ENCODE results near the gene WDR35. TPM values are rescaled to one million over a fixed set of nuclear protein-coding genes. Genes with fewer than 3 reads are reported as not detected.

The WDR35 gene
- 11.6 to 19.0 TPM (median 15.0 TPM) in 5 replicates for total RNA-seq (2022; extraction: Qiagen RNA extraction; ENCODE audit: low read depth)

DNA sequence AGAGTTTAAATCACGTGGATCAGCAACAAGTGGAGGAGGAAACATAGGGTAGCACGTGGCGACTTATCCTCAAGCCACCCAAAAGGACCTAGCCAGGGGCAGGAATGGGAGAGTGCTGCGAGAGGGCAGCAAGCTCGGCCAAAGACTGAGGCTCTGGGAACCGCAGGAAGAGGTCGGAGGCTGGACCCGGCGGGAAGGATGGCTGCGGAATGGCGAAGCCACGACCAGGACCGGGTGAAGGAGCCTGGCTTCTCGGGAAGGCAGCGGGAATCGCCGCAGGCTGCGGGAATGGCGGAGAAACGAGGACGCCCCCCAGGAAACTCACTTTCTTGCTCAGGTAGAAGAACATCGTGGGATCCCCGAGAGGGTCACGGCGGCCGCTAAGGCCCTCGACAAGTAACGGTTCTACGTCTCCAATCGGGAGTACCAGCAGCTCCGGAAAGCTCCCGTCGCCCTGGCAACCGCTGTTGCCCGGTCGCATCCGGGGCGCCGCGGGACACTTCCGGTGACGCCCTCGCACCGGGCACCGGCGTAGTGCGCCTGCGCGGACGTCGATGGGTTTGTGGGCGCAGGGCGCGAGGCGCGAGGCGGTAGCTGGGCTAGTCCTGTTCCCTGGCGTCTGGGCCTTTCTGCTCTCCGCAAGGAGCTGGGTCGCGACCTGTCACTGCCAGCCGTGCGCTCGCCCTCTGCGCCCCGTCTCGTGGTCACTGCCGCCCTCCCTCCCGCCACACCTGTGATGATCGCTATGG lies at the start of gene WDR35:
Gene WDR35 (minus strand): TSS at position 439 of the 749 bp plus-strand sequence. CDS start 90 bp downstream, at position 349.

DNA sequence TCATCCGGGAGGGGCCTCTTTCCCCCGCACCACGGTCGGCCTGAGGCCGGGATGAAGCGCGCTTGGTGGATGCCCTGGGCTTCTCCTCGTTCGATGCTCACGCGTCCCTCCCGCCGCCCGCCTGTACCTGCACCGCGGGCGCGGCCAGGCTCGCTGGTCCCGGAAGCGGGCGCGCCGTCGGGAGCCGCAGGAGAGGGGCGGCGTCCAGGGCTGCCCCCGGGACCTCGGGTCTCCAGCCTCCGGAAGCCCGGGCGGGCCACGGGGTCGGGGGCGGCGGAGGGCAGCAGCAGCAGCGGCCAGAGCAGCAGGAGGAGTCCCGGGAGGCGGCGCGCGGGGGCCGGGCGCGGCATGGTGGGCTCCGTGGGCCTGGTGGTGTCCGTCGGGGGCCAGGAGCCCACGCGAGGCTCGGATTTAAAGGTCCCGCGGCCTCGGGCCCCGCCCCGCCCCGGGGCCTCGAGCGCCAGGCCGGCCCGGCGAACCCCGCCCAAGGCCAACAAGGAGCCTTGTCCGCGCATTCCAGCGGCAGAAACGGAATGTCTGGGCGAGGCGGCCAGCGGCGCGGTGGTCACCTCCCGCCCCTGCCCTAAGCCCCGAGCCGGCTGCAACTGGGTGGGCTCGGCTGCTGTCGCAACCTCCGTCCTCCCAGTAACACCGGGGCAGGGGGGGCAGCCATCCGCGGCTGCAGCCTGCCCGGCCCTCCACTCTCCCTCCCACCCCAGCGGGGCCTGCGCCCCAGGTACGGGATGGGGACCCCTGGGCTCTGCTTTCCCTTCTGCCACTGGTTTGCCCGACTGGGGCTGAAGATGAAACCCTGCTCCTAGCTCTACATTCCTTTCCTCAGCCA lies 22.6 kb upstream of the WDR35 start, which contains the start of gene MATN3:
Gene MATN3 (minus strand): TSS at position 387 of the 844 bp plus-strand sequence. CDS start 37 bp downstream, at position 350.

DNA sequence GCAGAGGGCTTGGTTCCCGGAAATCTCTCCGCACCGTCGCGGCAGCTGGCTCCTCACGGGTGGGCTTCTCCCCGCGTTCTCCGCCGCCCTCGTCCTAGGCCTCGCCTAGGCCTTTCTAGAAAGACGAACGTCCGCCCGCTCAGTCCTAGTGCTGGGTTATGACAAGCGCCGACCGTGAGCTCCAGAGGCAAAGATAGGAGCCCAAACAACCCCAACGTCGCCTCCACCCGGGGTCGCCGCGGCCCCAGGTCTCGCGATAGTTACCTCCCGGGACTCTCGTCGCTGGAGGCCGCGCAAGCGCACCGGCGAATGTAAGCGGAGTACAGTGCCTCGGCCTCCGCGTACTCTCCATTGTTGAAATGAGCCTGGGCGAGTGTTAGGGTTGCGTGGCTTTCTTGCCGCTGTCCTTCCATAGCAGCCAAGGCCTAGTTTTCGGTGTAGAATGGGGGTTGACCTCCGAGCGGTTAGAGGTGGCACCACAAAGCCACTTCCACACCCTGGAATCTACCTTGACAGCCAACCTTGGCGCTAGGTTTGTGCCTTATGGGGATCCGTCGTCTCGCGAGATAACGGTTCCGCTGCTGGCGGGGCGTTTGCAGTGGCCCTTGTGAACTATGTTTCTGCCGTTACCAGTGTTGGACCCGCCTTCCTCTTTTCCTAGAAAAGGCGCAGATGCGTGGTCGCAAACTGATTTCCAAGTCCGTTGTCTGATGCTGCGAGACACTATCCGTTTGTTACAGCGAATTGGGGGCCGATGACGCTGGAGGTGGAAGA lies 88.3 kb downstream of the WDR35 start, which contains the start of gene TTC32:
Gene TTC32 (minus strand): TSS at position 542 of the 774 bp plus-strand sequence. CDS start 129 bp downstream, at position 413.

Other genes starting within 250 kb of the WDR35 start
- 7.0 to 15.6 TPM (median 12.8 TPM) in 5 replicates for gene TTC32, start 88.1 kb downstream of the WDR35 start, total RNA-seq (2022; extraction: Qiagen RNA extraction; ENCODE audit: low read depth)
- 9.0 to 15.5 TPM (median 13.7 TPM) in 5 replicates for gene MATN3, start 22.6 kb upstream of the WDR35 start, total RNA-seq (2022; extraction: Qiagen RNA extraction; ENCODE audit: low read depth)
- 139 to 293 TPM (median 283 TPM) in 5 replicates for gene LAPTM4A, start 61.5 kb upstream of the WDR35 start, total RNA-seq (2022; extraction: Qiagen RNA extraction; ENCODE audit: low read depth)
- 151 to 223 TPM (median 171 TPM) in 5 replicates for gene SDC1, start 235.0 kb upstream of the WDR35 start, total RNA-seq (2022; extraction: Qiagen RNA extraction; ENCODE audit: low read depth)

All from A549 treated with RU486 at 1 μM for 4 hours (cell line).